Neural crest cell (in vitro differentiated cells): Measurements from ENCODE around the gene RUNDC1. TPM values are rescaled to one million over a fixed set of nuclear protein-coding genes. Genes with fewer than 3 reads are reported as not detected.
"Not testable (repeated sequence)": the region's sequence is repeated elsewhere in the genome, so short reads cannot be mapped to it uniquely, and the experiment has no call there.

Experiments
- DNase-seq: peaks from one replicate; pipeline ENCODE4 v3.0.0; 2021; ENCODE audit warnings: low read depth, mixed read lengths, low spot score
- H3K27ac Mint-ChIP-seq: one replicate; pipeline ENCODE4 v1.8.0; 2021; ENCODE audit warnings: mild to moderate bottlenecking, mixed read lengths; ENCODE audit not compliant: unreplicated experiment
- H3K27me3 Mint-ChIP-seq: 2 replicates; pipeline ENCODE4 v1.8.0; 2021; ENCODE audit warnings: low read depth, mild to moderate bottlenecking, mixed read lengths
- H3K36me3 Mint-ChIP-seq: 2 replicates; pipeline ENCODE4 v1.8.0; 2021; ENCODE audit warnings: low read depth, mild to moderate bottlenecking, mixed read lengths
- H3K4me1 Mint-ChIP-seq: 2 replicates; pipeline ENCODE4 v1.8.0; 2021; ENCODE audit warnings: mixed read lengths
- H3K4me3 Mint-ChIP-seq: one replicate; pipeline ENCODE4 v1.8.0; 2021; ENCODE audit warnings: mild to moderate bottlenecking, mixed read lengths
- H3K9me3 Mint-ChIP-seq: 2 replicates; pipeline ENCODE4 v1.8.0; 2021; ENCODE audit warnings: mixed read lengths
- total RNA-seq: library from RNA; stranded (reverse); gene quantifications from 2 replicates; pipeline ENCODE4 v1.2.1, GENCODE V29; 2021
- TF ChIP-seq, protein P1 (sequence below): fragments of 200-600 bp; sonication (generic); conservative IDR thresholded peaks from 2 replicates; pipeline ENCODE4 v1.5.0; 2021; ENCODE audit warnings: antibody characterized with exemption, mild to moderate bottlenecking

The RUNDC1 gene
- total RNA-seq, 1 donor from 2014 or later: 16.5 TPM

DNA sequence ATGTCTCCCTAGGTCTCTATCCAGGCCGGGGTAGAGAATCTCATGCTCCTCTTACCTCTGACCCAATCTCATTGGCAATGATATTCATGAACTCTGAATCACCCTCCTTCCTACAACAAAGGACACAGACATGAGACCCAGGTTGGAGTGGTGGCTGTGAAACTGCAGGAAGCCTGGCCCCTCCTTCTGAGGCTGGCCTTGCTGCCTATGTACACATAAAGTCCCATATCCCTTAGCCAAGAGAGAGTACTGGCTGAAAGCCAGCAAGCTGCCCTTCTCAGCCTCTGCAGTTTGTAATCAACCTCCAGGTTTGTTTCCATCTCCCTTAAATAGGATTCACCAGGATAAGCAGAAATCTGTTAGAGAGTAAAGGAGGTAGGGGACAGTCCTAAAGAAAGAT is 26.7 kb upstream of the RUNDC1 start:
- DNase-seq: no peak
- Mint-ChIP-seq H3K4me1 (no peaks in the 10 kb centered on the region), H3K4me3 (no peak overlapping the region), H3K36me3 (peaks cover 20% of the 10 kb centered on the region), H3K27me3 (no peaks in the 10 kb centered on the region), H3K27ac (no peak overlapping the region), H3K9me3 (no peaks in the 10 kb centered on the region)
- TF ChIP-seq, protein P1, sequence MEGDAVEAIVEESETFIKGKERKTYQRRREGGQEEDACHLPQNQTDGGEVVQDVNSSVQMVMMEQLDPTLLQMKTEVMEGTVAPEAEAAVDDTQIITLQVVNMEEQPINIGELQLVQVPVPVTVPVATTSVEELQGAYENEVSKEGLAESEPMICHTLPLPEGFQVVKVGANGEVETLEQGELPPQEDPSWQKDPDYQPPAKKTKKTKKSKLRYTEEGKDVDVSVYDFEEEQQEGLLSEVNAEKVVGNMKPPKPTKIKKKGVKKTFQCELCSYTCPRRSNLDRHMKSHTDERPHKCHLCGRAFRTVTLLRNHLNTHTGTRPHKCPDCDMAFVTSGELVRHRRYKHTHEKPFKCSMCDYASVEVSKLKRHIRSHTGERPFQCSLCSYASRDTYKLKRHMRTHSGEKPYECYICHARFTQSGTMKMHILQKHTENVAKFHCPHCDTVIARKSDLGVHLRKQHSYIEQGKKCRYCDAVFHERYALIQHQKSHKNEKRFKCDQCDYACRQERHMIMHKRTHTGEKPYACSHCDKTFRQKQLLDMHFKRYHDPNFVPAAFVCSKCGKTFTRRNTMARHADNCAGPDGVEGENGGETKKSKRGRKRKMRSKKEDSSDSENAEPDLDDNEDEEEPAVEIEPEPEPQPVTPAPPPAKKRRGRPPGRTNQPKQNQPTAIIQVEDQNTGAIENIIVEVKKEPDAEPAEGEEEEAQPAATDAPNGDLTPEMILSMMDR: no peak

DNA sequence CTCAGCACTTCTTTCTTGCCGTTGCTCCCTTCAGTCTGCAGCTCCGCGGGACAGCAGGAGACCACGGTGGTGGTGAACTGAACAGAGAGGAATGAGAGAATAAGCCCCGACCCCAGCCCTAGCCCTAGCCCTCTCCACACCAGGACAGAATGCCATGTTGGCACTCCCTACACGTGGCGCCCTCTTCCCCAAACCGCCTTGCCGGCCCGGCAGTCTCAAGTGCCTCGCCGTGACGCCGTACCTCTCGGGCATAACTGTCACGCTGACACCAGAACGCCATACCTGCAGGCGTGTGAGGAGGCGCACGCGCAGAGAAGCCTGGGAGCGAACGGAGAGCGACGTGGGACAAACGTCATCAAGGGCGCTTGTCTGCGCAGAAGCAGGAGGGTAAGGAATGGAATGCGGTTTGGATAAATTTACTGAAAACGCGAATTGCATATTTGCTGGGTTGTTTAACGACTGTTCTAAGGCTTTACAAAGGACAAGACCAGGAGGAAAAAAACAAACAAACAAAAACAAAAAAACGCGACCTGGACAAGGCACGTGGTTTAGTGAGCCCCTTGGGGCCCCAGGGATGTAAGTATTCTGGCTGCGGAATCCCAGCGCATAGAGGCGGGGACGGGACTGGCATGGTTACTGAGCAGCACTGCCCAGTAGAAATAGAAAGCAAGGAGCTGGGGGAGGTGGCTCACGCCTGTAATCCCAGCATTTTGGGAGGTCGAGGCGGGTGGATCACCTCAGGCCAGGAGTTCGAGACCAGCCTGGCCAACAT is 16.0 kb upstream of the RUNDC1 start, which contains the start of gene AARSD1:
TSS of gene AARSD1 (minus strand) at position 294 of the 772 bp plus-strand sequence. CDS start at position 280, 14 bp downstream.
- Mint-ChIP-seq H3K27me3 (no peaks in the 10 kb centered on the region), H3K9me3 (no peaks in the 10 kb centered on the region), H3K4me1 (peaks cover 15% of the 10 kb centered on the region), H3K27ac (peak within 1 kb of the TSS; percentile 93), H3K36me3 (peaks cover 3% of the 10 kb centered on the region), H3K4me3 (peak within 1 kb of the TSS; percentile 94)
- peak; percentile 73 for DNase-seq
- TF ChIP-seq, protein P1: no peak

DNA sequence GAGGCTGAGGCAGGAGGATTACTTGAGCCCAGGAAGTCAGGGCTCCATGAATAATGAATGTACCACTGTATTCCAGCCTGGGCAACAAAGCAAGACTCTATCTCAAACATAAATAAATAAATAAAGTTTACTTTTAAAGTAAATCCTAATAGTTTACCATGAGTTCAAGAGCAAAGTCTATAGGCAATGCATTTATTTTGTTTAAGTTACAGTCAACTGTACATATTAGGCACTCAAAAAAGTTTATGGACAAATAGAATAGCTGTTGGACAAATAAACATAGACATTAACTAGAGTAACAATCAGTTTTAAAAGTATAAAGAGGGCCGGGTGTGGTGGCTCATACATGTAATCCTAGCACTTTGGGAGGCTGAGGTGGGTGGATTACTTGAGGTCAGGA is 12.4 kb upstream of the RUNDC1 start:
- no peak for DNase-seq
- TF ChIP-seq, protein P1: no peak
- Mint-ChIP-seq H3K27ac (no peak overlapping the region), H3K4me1 (peaks cover 15% of the 10 kb centered on the region), H3K4me3 (no peak overlapping the region), H3K27me3 (no peaks in the 10 kb centered on the region), H3K9me3 (no peaks in the 10 kb centered on the region), H3K36me3 (no peaks in the 10 kb centered on the region)

DNA sequence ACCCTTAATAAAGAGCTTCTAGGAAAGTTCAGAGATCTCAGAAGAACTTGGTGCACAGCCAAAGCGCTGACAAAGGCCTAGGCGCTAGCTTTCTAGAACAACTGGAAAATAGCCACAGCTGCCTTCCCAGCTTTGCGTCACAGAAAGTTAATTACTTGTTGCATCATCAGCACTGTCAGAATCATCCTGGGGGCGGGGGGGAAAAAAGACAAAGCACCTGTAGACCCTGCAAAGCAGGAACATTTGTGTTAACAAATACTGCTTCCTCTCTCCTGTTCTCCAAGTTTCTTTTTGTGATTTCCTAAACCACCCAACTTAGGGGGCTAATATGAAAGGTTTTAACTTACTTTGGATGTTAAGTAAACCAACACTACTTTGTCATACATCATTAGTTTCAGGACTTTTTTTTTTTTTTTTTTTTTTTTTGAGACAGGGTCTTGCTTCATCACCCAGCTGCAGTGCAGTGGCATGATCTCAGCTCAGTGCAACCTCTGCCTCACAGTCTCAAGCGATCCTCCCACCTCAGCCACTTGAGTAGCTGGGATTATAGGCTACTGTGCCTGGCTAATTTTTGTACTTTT is 11.3 kb upstream of the RUNDC1 start:
- H3K4me3 Mint-ChIP-seq: peak overlapping the region; percentile 39
- no peak for DNase-seq
- no peak overlapping the region for H3K27ac Mint-ChIP-seq
- TF ChIP-seq, protein P1: no peak
- H3K4me1 Mint-ChIP-seq: peaks cover 6% of the 10 kb centered on the region
- no peaks in the 10 kb centered on the region for H3K9me3 Mint-ChIP-seq
- no peaks in the 10 kb centered on the region for H3K27me3 Mint-ChIP-seq
- H3K36me3 Mint-ChIP-seq: no peaks in the 10 kb centered on the region

DNA sequence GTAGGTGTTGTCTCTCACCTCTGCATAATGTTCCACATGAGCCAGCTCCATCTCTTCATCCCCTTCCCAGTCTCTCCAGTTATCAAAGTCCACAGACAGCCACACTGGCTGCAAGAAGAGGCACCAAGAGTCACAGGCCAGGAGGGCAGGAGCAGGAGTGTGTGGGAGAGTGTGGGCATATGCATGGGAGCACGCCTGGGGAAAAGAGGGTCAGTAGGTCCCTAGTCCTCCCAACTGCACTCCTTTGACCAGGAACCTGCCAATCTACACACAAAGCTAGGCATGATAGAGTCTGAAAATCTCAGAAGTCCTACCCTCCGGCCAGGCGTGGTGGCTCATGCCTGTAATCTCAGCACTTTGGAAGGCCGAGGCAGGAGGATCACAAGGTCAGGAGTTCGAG is 8.8 kb upstream of the RUNDC1 start:
- no peaks in the 10 kb centered on the region for H3K9me3 Mint-ChIP-seq
- no peaks in the 10 kb centered on the region for H3K27me3 Mint-ChIP-seq
- DNase-seq: no peak
- H3K4me3 Mint-ChIP-seq: peak overlapping the region; percentile 37
- H3K27ac Mint-ChIP-seq: no peak overlapping the region
- TF ChIP-seq, protein P1: no peak
- H3K36me3 Mint-ChIP-seq: no peaks in the 10 kb centered on the region
- H3K4me1 Mint-ChIP-seq: no peaks in the 10 kb centered on the region

DNA sequence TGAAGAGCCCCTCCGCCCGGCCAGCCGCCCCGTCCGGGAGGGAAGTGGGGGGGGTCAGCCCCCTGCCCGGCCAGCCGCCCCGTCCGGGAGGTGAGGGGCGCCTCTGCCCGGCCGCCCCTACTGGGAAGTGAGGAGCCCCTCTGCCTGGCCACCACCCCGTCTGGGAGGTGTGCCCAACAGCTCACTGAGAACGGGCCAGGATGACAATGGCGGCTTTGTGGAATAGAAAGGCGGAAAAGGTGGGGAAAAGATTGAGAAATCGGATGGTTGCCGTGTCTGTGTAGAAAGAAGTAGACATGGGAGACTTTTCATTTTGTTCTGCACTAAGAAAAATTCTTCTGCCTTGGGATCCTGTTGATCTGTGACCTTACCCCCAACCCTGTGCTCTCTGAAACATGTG is 7.0 kb upstream of the RUNDC1 start:
- not testable (repeated sequence) for H3K9me3 Mint-ChIP-seq, H3K27ac Mint-ChIP-seq, H3K27me3 Mint-ChIP-seq, H3K36me3 Mint-ChIP-seq, H3K4me3 Mint-ChIP-seq, DNase-seq, H3K4me1 Mint-ChIP-seq
